ENCODE measurements around the gene TRIP10.
"Not testable (repeated sequence)": the region's sequence is repeated elsewhere in the genome, so short reads cannot be mapped to it uniquely, and the experiment has no call there.

TRIP10 gene, protein sequence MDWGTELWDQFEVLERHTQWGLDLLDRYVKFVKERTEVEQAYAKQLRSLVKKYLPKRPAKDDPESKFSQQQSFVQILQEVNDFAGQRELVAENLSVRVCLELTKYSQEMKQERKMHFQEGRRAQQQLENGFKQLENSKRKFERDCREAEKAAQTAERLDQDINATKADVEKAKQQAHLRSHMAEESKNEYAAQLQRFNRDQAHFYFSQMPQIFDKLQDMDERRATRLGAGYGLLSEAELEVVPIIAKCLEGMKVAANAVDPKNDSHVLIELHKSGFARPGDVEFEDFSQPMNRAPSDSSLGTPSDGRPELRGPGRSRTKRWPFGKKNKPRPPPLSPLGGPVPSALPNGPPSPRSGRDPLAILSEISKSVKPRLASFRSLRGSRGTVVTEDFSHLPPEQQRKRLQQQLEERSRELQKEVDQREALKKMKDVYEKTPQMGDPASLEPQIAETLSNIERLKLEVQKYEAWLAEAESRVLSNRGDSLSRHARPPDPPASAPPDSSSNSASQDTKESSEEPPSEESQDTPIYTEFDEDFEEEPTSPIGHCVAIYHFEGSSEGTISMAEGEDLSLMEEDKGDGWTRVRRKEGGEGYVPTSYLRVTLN

DNA sequence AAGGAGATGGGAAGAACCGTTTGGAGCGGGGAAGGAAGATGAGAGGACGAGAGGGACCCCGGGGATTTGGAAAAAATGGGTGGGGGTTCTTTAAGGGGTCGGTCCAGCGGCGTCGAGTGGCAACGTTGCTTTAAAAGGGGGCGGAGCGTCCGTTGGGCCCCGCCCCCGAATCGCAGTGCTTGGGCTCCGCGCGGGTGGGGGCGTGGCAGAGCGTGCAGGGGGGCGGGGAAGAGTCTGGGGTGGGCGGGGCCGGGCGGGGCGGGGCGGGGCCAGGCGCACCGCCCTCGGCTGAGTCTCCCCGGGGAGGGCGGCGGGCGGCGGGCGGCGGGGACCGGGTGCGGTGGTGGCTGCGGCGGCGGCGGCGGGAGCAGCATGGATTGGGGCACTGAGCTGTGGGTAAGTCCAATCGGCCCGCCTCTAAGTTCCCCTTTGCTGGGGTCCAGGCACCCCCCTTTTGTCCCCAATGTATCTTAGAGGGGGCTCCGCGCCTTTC is at the start of gene TRIP10:
TRIP10 (plus strand) TSS at position 291 of the 493 bp plus-strand sequence; CDS start at position 373, 82 bp downstream.
- no peak for DNase-seq

DNA sequence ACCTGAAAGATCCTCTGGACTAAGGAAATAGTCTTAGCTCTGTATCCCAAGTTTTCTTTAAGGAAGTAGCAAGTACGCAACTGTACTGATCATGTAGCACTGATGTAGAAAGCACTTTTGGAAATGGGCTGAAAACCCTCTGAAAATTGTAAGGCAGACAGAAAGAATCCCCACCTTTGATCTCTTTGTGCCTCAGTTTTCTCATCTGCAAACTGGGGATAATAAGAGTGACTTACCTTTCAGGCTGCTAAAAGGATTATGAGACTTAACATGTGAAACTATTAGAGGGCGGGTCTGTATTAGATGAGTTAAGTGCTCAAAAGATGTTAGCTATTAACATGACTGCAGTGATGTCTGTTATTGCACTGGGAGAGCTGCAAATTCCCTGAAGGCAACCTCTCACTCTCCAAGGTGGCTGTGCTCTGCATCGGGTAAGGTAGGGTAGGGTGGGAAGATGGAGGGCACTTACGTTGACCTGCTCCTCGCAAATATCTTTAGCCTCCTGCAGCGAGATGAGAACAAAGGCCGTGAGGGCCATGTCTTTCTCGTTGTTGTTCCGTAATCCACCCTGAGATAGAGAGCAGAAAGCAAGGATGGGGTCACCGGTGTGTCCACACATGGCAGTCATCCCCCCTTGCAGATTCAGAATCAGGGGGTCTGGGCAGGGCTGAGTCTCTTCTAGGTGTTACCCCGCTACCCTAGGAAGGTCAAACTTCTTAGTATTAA is 49.2 kb upstream of the TRIP10 start:
- DNase-seq, result no peak

DNA sequence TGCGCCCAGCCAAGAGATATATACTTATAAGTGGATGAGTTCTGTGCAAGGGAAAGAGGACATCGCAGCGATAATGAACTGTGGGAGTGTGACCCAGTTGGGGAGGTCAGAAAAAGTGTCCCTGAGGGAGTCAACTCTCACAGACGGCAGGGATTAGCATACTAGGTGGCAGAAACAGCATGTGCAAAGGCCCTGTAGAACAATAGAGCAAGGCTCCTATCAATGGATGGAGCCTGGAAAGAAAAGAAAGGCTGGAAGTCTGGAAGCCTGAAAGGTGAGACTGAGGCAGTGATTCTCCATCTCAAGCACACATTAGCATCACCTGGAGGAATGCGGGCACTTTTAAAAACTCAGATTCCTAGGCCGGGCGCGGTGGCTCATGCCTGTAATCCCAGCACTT is 48.1 kb upstream of the TRIP10 start:
- DNase-seq, result no peak

DNA sequence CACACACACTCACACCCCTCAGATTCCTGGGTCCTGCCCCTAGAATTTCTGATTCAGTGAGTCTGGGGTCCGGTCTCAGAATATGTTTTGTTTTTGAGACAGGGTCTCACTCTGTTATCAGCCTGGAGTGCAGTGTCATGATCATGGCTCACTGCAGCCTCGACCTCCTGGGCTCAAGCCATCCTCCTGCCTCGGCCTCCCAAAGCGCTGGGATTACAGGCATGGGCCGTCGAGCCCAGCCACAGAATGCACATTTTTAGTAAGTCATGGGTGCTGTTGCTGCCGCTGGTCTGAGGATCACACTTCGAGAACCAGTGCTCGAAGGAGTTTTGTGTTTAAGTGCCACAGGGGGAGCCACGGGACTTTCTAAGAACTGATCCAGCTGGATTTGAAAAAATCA is 47.5 kb upstream of the TRIP10 start:
- DNase-seq, result no peak

DNA sequence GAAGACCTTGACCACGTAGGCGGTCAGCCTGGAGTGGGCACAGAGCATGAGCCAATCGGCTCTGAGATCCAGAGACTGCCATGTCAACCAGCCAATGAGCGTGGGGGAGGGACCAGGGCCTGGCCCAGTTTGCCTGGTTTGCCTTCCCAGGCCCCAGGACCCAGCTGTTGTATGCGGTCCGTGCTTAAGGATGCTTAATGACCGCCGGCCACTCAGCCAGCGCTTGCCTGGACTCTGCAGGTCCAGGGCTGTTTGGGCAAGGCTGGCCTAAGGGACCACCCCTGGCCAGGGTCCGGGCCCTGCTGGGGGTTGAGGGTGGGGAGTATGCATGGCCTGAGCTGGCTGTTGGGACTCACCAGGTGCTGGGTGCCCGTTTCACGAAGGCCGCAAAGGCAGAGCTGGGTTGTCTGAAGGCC is 46.4 kb upstream of the TRIP10 start:
- no peak for DNase-seq

DNA sequence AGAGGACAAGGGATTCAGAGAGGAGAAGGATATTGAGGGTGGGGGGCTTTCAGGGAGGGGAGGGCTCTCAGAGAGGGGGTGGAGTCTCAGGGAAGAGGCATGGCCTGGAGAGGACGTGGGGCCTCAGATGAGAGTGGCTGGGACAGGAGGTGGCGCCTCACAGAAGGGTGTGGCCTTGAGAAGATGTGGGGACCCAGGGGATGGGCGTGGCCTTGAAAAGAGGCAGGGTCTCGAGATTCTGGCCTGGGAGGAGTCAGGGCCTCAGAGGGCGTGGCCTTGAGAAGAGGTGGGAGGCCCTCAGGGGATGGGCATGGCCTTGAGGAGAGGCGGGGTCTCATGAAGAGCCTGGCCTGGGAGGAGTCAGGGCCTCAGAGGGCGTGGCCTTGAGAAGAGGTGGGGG is 45.8 kb upstream of the TRIP10 start:
- DNase-seq, result no peak

DNA sequence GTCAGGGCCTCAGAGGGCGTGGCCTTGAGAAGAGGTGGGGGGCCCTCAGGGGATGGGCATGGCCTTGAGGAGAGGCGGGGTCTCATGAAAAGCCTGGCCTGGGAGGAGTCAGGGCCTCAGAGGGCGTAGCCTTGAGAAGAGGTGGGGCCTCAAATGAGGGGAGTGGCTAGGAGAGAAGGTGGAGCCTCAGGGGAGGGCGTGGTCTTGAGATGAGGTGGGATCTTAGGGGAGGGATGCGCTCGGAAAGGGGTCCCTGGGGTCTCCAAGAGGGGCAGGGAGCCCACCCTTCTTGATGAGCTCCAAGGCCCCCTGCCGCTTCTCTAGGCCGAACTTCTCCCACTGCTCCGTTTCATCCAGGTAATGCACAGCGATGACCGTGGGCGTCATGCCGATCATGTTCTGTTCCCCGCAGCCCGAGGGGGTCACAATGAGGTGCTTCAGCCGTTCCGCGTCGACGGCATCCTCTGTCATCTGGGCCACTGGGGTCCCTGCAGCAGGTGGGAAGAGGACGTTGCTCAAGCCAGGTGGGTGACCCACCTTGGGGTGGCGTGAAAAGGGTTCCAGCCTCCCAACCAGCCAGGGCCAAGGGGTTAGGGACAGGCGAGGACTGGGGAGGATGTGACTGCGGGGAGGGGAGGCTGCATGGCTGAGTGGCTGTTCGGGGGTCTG is 45.2 kb upstream of the TRIP10 start:
- DNase-seq, result no peak

DNA sequence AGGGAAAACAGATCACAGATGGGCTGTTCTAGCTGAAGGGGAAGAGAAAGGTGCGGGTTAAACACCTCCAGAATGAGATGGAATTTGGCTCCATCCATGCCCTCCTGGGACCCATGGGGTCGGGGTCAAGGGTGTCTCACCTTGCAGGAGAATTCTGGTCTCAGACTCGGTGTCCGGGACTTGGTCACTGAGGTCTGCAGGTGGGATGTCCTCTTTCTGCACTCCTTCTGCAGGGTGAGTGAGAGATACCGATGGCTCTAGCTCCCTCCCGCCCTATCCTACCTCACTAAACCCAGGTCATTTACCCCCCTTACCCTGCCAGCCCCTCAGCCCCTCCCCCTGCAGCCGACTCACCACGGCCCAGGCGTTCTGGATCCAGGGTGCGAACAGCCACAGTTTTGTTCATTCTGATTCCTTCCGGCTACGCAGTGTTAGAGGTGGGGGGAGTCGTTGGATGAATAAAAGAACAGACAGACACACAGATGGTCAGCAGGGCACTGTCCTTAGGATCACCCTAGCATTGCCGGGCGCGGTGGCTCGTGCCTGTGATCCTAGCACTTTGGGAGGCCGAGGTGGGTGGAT is 43.1 kb upstream of the TRIP10 start:
- DNase-seq, result no peak

DNA sequence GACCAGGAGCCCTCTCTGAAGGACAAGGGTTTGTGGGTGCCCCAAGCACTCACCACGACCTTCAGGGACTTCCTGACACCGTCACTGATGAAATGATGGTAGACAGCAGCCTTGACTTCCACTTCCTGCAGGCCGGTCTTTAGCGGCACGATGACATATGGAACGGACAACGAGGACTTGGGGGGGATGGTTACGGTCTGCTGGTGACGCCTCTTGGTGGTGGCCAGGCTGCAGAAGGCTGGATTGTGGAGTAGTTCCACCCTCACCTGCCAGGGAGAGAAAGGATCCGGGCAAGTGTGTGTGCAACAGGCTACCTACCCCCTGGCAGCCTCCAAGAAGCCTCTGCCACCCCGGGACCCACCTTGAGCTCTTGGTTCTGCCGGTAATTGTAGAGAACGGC is 42.2 kb upstream of the TRIP10 start:
- no peak for DNase-seq

DNA sequence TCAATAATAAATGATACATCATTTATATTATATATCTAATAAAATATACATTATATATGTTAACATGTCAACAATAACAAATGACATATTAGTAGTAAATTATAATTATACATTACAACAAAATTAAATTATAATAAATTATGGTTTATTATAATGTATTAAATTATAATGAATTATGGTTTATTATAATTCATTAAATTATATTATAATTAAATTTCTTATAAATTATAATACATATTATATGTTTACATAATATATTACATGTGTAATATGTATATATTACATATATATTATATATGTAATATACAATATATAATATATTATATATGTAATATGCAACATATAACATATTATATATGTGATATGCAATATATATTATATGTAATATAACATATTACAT is 39.5 kb upstream of the TRIP10 start:
- DNase-seq, result no peak

DNA sequence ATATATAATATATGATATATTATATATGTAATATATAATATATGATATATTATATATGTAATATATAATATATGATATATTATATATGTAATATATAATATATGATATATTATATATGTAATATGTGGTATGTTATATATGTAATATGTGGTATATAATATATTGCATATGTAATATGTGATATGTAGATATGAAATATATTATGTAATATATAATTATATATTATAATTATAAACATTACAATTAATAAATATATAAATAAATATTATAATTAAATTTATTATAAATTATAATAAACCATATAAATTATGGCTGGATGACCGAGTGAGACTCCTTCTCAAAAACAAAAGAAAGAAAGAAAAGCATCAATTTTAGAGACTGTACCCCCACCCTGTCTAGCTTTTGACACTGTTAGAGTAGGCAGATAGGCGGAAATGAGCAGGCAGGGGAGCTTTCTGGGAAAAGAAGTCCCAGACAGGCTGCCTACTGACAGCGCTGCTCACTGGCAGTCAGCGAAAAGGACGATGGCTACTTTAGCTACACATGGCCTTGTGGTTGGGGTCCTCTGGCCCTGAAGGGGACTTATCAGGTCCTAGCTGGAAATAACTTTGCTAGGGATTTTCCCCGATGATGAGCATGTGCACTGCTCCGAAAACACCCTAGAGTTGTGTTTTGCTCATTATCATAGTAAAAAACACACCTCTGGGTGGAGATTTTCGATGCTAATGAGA is 38.7 kb upstream of the TRIP10 start:
- no peak for DNase-seq

DNA sequence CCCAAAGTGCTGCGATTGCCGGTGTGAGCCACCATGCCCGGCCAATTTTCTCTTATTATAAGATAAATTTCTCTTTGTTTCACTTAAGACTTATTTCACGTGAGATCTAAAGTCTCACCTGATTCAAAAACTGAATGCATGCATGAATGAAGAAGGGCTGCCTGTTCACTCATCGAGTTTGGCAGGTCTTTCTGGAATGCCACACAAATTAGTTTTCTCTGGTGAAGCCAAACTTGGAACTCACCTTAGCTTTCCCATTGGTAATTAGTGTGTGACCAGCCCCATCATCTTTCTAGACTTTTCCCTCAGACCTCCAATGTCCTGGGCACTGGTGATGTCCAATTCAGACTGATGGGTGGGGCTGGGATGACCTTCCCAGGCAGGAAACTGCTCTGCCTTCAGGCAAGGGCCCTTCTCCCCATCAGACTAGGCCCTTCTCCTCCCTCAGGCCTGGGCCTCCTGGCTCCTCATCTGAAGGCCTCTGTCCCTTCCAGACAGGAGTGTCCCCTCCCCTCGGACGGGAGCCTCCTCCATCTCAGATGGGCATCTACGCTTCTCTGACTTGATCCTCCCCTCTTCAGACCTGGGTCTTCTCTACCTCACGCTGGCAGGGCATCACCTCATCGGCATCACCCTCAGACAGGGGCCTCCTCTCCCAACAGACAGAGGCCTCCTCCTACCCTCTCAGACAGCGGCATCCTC is 33.4 kb upstream of the TRIP10 start:
- no peak for DNase-seq

DNA sequence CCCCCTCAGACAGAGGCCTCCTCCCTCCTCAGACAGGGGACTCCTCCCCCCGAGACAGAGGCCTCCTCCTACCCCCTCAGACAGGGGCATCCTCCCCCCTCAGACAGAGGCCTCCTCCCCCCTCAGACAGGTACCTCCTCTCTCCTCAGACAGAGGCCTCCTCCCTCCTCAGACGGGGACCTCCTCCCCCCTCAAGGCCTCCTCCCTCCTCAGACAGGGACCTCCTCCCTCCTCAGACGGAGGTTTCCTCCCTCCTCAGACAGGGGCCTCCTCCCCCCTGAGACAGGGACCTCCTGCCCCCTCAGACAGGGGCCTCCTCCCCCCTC is 32.9 kb upstream of the TRIP10 start:
- DNase-seq, result no peak

DNA sequence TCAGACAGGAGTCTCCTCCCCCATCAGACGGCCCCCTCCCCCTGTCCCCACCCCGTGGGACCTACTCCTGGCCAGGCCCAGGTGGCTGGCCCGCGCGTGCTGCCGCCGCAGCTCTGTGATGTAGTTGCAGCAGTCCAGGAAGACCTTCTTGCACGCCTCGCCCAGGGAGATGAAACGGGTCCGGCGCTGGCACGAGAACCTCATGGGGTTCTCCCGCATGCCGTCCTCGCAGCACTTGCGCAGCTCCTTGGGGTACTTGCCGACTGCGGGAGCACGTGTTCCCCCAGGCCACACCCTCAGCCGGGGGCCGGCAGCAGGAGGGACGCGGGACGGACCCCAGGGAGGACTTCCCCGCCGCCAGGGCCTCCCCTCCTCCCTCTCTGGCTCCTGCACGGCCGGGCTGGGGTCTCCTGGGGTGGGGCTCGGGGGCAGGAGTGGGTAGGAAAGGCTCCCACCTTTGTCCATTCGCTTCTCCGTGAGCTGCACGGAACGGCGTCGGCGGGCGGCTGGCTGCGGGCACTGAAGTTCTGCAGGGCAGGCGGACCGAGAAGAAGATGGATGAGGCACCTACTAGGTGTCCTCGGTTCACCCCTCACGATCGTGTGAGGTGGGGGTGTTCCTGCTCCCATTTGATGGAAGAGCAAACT is 32.3 kb upstream of the TRIP10 start:
- DNase-seq, result no peak

DNA sequence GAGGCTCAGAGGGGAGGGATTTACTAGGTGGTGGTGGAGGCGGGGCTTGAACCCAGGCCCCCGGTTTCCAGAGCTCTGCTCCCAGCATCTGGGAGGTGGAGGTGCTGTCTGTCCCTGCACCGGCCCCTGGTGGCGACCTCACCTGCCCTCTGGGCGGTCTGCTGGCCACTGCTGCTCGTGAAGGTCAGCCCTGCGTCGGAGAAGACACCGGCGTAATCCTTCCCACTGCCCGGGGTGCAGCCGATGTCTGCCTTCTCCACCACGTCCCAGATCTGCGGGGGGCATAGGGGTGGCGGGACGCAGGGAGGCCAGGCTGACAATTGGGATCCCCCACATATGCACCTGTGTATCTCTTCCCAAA is 31.8 kb upstream of the TRIP10 start:
- DNase-seq, result no peak

DNA sequence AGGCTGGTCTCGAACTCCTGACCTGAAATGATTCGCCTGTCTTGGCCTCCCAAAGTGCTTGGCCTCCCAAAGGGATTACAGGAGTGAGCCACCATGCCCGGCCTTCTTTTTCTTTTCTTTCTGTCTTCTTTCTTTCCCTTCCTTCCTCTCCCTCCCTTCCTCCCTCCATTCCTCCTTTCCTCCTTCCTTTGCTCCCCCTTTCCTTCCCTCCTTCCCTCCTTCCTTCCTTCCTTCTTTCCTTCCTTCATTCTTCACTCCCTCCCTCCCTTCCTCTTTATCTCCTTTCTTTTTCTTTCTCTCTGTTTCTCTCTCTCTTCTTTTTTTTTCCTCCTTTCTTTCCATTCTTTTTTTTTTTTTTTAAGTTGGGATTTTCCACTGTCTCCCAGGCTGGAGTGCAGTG is 31.1 kb upstream of the TRIP10 start:
- DNase-seq, result no peak

DNA sequence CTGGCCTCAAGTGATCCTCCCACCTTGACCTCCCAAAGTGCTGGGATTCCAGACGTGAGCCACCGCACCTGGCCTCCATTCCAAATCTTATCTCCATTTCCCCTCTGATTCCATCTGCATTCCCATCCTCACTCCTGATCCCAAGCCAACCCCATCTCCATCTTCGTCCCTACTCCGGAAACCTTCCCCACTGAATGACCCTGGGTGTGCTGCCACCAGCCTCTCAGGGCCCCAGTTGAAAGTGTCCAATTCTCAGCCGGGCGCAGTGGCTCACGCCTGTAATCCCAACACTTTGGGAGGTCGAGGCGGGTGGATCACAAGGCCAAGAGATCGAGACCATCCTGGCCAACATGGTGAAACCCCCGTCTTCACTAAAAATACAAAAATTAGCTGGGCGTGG is 30.6 kb upstream of the TRIP10 start:
- not testable (repeated sequence) for DNase-seq

DNA sequence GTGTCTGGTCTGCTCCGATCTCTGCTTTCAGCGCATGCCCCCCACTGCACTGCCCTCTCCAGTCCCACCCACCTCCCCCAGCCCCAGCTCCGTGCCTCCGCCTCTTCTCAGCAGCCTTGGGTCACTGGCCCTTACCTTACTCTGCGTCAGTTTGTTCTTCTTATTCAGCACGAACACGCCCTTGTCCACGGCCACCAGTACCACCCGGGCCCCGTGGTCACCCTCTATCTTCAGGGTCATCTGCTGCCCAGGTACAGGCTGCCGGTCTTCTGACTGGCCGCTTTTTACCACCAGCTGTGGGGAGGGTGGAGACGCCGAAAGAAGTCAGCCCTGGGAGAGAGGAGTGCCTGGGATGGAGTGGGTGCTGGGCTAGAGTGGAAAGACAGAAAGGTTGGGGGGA is 29.9 kb upstream of the TRIP10 start:
- no peak for DNase-seq

DNA sequence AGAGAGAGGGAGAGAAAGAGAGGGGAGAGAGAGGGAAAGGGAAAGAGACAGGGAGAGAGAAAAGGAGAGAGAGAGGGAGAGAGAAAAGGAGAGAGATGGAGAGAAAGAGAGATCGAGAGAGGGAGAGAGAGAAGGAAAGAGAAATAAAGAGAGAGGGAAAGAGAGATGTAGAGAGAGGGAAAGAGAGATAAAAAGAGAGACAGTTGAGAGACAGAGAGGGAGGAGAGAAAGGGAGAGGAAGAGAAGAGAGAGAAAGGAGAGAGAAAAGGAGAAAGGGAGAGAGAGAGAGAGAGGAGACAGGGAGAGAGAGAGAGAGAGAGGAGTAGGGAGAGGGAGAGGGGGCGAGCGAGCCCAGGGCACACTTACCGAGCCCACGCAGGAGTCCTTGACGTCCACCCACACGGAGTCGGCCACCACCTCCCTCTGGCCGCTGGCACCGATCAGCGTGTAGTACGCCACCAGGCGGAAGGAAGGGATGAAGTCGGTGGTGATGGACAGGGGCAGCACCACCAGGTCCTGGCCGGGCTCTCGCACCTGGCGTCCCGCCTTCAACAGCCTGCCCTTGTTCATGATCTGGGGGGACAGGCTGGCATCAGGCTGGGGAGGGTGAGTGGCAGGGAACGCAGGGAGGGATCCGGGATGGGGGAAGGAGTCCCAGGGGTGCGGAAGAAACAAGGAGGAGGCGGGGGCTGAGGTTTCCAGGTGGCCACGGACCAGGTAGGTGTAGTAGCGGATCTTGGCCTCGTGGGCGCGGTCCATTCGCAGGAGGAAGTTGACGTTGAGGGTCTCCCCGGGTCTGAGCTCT is 29.0 kb upstream of the TRIP10 start:
- DNase-seq, result no peak

DNA sequence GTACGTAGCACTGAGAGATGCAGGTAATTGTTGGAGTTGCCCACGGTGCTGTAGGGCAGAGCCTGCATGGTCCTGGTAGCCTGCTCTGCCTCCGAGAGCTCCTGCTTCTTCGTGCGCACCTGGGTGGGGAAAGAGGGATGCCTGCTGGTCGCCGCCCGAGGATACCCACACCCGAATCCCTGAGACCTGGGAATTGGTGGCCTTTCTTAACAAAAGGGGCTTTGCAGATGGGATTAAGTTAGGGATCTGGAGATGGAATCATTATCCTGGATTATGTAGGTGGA is 28.5 kb upstream of the TRIP10 start:
- no peak for DNase-seq

DNA sequence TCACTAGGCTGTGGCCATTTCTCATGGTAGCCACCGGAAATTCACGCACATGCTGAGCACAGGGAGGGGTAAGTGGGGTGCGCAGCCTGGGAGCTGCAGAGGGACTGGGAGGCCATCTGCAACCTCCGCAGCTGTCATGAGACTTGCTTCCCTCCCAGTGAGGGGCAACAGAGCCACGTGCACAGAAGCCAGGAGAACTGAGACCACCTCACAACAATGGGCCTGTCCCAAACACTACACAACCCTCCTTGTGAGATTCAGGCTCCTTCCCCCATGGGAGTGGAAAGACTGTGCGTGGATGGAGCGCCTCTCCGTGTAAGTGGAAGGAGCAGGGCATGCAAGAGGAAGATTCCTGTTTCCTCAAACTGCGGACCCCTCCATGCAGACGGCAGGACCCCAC is 27.9 kb upstream of the TRIP10 start:
- no peak for DNase-seq
